ENCODE data around the gene UBL4B.

The UBL4B gene

DNA sequence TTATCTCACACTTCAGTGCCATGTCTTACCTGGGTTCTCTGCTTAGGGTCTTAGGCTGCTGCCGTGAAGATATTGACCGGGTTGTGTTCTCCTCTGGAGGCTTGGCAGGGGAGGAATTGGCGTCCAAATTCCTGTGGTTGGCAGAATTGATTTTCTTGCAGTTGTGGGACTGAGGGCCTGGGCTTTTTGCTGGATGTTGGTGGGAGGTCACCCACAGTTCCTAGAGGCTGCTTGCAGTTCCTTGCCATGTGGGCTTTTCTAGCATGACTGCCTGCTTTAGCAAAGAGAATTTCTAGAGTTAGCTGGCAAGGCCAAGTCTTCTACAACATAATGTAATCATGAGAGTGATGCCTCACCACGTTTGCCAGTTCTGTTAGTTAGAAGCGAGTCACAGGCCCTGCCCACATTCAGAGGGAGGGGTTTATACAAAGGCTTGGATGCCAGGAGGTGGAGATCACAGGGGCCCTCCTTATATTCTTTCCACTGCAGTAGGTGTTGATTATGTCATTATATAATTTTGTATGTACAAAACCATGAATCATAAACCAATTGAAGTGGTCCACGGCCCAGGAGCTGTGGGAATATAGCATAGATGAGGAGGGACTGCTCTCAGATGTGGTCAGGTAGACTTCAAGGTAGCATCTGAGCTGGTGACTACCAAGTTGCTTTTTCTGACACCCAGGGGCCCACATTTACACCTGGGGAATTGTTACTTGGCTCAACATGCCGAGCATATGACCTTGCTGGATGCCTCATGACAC lies 6.6 kb downstream of the UBL4B start:
- DNase-seq = no peak

DNA sequence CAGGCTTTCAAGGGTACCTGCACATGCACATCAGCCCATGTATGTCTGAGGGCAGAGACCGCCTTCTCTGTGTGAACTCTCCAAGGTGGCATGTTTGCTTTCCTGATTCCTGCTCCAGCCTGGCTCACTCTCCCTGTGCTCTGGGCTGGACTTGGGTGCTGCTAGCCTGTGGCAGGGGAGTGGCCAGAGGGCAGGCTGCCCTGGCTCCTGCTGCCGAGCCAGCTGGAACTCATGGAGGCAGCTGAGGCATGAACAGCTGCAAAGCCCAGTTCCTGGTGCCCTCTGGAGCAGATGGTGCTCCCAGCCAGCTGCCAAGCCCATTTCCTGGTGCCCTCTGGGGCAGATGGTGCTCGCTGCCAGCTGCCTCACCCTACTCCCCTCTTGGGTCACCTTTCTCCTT lies 7.6 kb downstream of the UBL4B start:
- no peak for DNase-seq

DNA sequence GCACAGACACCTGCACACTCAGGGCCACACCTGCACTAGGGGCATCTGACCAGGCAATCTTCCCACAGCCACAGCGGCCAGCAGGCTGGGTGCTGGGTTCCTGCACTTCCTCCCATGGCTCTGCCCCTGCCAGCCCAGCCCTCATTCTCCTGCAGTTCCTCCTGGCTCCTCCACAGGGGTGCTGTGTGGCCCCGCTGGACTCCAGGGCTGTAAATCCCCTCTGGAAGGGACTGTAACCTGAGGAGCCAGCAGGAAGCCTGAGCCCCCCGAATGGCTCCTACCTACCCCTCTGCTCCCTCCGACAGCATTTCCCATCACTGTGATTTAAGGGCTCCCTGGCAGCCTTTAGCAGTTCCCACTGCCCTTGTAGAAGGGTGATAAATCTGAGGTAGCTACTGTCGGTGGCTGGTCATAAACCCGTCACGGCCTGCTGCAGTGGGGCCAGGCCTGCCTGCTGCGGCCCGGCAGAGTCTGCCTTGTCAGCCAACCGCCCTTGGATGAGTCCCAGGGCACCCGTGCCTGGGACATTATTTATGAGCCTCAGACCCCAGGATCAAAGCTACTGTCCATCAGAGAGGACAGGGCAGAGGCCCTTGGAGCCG lies 8.8 kb downstream of the UBL4B start:
- DNase-seq = no peak

DNA sequence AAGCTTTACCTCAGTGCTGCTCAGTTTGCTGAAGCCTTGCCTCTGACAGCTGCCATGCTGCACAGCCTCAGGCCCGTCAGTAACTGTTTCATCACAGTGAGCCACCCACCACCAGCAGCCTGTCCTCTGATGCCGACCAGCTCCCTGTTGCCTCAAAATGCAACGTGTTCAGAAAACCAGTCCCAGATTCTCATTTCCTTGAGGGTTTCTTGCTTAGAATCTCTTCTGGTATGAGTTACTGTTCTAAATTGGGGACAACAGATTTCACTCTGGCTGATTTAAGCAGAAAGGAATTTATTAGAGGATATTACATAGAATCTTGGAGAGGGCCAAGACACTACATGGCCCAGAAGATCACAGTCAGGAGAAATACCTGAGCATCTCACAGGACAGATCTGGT lies 11.0 kb downstream of the UBL4B start:
- DNase-seq = no peak

DNA sequence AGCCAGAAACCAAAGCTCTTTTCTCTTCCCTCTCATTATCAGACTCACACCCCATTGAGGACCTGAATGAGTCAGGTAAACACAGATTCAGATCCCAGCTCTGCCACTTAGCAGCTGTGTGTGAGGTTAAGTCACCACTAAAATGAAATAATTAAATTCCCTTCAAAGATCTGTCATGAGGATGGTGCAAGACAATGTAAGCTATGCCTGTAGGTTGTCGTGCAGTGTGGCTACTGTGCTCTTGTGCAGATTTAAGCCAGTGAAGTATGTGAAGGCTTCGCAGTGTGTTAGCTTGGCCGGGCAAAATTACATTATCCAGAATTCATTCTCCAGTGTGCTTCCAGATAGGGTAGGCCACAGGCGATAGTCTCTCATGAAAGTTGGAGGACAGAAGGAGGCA lies 13.6 kb downstream of the UBL4B start:
- no peak for DNase-seq

DNA sequence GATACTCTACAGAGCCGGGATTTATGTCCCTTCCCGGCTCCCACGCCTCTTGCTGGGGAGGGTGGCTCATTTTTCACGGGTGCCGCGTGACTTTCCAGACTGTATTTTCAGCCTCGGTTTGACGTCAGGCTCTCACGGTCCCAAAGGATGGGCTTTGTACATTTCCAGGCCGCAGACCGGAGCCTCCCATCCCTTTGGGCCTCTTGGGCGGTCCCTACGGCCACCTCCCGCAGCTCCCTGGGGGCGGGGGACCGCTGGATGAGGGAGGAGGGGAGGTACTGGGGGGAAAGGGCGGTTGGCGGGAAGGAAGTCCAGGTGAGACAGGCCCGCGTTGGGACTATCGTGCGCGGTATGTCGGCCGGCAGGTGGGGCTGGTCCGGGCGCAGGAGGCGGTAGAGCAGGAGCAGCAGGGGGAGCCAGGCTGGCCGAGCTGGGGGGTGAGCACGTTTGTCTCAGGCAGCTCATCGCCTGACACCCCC lies 17.9 kb downstream of the UBL4B start:
- DNase-seq = no peak

DNA sequence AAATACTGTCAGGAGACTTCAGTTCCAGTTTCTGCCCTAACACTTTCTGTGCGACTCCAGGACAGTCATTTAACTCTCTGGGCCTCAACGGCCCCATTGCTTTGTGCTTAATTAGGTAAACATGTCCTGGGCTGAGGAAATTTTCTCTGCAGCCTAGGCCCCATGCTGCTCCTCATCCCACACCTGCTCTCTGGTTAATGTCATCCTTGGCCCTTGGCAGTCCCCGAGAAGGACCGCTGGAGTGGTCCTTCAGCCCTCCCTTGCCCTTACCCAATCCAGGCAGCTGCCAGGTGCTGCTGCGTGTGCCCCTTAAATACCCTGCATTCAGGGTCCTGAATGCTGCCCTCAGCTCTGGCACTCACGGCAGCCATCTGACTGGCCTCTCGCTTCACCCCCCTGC lies 18.7 kb downstream of the UBL4B start:
- DNase-seq = no peak

DNA sequence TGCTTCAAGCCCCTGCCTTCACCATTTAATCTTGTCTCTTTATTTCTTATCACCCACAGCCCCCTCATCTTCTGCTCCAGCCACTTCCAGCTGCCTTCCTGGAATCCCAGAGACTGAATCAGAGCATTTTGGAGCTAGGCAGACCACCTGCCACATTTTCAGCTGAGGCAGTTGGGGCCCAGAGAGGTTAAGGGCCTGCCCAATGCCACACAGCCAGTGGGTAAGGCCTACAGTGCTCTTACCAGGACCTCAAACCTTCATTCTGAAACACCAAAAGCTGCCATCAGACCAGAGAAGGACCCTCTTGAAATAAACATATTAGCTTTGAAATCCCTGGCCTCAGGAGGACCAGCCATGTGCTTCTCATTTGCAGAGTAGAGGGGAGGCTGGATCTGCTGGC lies 20.4 kb downstream of the UBL4B start:
- DNase-seq = no peak

DNA sequence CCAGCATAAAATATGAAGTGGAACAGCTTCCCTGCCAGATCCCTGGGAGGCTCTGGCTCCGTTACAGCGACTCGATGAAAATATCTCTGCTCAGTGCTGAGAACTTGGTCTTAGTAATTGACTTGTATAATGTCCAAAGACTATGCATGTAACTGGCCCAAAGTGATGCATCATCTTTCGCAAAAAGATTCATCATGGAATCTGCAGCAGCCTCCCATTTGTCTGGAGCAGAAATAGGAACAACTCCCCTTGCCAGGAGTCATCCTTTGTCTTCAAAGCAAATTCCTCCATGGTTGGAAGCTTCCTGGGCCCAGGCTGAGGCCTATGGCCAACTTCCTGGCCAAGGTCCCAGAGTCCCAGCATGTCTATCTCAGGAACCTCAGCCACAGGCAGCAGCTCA lies 21.2 kb downstream of the UBL4B start:
- DNase-seq = no peak

DNA sequence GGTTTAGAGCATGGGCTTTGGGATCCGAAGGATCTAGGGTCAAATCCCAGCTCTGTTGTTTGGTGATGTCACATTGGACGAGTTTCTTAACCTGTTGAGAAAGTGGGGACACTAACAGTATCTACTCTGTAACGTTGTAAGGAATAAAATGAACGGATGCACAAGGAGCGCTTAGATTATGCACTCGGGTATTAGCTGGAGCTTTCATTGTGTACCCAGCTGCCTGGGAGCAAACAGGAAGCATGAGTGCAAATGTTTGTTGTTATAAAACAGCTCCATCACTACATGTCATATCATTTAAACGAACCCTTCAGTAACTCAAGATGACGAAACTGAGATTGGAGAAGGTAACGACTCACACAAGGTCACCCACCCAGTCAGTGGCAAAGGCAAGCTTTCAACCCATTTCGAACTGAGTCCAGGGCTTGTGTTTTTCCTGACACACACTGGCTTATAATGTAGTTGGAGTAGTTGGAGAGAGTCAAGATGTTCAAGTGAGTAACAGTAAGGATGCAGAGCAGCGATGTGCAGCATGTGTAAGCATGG lies 21.9 kb downstream of the UBL4B start:
- no peak for DNase-seq

DNA sequence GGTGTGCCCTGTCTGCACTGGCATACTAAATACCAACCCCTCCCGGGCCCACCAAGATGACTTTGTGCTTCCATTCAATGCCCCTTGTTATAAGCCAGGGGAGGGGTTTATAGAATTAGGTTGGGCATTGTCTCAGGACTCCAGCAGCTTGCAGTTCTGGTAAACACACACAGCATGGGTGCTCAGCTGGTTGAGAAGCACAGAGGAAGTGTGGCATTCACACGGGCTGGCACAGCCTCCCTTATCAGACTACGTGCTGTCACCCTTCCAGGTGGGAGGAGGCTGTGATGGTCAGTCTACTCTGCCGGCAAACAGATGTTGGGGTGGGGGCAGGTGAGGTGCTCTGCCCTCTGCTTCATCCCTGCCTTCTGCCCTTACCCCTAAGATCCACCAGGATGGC lies 23.0 kb downstream of the UBL4B start:
- no peak for DNase-seq

DNA sequence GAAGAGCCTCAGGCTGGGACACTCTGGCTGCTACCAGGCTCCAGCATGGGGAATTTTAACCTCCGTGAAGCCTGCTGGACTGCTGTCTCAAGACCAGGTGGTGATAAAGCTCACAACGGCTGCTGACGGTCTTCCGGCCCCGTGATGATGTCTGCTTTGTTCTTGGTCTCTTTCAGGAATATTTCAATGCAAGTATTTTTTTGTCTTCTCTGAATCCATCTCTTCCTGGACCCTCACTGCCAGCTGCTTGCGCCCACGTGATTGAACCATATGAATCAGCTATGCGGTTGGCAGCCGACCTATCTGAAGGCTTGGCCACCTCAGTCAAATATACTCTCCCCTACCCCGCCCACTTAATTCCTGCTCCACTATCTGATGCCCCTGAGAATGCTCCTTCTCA lies 23.4 kb downstream of the UBL4B start:
- no peak for DNase-seq

DNA sequence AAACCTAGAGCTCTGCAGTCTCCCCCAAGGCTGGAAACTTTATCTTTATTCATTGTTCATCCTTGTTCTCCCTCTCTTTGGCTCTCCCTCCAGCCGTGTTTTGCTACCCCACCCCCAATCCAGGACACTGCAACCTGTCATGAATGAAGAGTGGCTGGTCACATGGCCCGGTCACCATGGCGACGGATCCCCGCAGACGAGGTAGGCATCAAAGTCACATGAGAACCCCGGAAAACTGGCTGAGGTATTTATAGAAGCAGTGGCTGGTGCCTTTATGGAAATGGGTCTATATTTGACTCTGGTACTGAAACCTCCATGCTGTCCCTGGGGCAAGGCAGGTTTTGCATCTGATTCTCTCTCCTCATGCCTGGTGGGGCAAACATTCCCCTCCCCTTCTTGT lies 24.7 kb downstream of the UBL4B start:
- no peak for DNase-seq

DNA sequence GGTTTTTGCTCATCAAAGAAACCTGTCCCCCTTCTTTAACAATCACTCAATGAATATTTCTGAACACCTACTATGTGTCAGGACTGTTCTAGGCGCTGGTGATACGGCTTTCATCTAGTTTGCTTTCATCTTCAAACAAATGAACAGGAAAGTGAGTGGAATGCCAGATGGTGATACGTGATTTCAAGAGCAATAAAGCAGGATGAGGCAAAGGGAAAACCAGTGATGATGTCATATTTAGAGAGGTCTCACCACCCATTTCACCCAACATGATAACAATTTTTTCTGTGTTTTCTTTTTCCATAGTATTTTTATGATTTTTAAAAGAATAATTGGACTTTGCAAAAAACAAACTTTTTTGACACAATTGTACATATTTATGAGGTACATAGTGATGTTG lies 26.7 kb downstream of the UBL4B start:
- DNase-seq = no peak

DNA sequence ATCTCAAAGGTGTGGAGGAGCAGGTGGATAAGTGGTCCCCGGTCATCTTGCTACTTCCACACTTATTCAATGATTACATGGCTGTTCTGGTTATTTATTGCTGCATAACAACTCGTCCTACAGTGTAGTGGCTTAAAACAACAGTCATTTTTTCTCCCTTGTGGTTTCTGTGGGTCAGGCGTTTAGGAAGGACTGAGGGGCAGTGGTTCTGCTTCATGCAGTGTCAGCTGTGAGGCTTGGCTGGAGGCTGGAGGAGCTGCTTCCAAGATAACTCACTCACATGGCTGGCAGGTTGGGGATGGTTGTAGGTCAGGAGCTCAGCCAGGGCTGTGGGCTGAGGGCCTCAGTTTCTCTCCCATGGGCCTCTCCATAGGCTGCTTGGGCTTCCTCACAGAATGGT lies 32.1 kb downstream of the UBL4B start:
- DNase-seq = no peak

DNA sequence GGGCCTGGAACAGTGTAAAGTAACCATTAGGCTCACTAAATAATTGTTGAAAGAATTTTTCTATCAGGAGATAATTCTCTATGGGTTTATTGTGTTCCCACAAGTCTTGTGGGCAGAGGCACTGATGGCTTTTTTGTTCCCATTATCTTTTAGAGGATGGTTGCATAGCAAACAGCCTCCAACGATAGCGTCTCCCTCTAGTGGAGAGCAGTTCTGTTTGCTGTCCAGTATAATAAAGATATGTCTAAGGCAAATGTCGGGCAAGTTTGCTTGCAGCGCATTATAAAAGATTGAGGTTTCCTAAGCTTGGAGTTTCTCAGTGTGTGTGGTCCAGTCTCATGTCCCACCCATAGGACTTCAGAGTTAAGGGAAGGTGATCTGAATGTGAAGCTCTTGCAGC lies 36.7 kb downstream of the UBL4B start:
- no peak for DNase-seq

DNA sequence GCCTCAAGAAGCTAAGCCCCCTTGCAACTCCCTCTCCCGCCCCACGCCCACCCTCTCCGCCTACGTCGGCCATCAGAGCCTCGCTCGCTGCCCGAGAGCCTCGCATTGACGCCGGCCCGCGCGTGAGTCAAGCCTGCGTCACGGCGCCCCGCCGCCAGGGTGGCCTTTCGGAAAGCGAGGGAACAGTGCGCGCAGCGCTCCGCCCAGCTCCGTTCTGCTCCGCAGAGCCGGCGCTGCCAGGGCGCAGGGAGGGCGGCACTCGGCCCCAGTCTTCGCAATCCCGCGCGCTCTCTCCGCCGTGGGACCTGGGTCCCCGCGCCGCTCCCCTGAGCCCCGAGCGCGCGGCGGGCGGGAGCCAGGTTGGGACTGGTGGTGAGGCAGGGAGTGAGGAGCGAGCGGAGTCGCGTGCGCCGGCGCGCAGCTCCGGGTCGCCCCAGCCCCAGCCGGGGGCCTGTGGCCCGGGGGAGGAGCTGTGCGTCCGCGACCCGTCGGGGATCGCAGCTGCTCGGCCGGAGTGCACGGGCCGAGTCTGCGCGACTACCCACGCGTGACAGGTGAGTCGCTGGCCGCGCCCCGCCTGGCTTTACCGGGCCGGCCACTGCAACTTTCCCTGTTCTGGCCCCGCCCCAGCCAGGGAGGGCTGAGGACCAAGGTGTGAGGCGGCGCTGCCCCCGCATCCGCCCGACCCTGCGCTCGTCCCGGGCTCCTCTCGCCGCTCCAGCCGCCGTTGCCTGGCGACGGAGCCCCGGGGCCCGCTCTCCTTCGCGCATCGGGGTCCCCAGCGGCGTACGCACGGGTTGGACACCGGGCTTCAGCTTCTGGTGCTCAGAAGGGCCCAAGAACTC lies 38.3 kb downstream of the UBL4B start, which contains the start of gene SLC6A17:
Gene SLC6A17, plus strand, starts transcription at position 165 of the 845 bp plus-strand sequence. CDS start 16,436 bp downstream, outside the sequence.
- DNase-seq = no peak

DNA sequence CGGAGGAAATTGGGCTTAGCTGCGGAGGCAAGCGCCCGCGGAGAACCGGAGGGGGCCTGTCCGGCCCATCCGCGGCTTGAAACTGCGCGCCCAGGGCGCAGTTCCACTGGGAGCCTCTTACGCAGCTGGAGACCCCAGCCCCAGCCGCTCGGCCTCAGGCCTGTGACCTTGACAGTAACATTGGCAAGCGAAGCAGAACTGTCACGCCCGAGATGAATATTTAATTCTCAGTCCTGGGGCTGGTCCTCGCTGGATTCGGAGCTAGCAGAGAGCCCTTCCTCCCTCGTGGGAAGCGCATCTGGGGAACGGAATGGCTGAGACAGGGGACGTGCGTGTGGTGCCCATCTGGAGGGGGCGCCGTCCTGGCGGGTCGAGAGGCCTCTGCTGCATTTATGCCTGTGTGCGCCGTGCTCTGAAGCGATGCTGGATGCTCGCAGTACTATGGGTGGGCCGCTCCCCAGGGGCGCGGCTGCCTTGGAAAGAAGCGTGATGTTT lies 39.0 kb downstream of the UBL4B start:
- no peak for DNase-seq

DNA sequence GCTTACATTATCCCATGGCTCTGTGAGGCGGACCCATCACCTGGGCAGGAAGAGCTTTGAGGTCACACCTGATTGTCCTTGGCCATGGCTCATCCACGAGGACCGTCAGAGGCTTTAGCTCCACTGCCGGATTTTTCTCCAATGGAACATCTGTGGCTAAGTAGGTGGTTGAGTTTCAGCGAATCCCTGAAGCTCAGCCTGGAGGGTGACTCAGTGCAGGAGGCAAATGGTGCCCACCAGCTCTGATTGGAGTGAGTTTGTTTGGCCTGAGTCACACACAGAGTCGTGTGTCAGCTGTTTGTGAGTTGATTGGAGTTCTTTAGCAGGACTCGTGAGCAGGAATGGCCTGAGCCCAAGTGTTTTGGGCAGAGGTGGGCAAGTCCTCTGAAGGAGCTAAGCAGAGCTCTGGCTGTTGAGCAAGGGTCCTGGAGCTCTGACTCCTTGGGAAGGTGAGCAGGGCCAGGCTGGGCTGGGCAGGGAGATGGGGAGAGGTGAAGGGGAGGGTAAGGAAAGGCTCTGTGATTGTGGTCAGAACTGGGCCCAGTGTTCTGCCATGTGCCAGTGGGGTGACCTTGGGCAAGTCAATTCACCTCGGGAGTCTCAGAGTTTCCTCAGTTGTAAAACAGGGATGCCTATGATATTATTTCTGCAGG lies 40.0 kb downstream of the UBL4B start:
- DNase-seq = no peak

DNA sequence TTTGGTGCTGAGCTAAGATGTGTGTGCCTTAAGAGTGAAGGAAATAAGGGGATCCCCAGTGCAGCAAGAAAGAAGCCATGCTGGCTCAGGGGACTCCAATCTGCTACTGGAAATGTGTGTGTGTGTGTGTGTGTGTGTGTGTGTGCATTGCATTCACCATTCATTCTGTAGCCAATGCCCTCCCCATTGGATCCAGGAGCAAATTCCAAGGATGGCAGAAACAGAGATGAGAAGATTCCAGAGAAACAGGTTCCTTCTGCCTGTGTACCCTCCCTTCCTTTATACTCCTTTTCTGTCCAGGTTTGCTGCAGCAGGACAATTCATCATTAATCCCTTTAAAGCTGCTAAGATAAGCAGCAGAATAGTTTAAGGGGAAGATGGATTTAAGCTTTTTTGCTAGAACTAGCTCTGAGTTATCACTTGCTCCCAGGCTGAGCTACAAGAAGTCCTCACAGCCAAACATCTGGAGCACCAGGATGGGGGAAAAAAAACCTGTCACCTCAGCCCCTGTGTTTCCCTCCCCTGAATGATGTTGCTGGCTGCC lies 41.2 kb downstream of the UBL4B start:
- DNase-seq = no peak

DNA sequence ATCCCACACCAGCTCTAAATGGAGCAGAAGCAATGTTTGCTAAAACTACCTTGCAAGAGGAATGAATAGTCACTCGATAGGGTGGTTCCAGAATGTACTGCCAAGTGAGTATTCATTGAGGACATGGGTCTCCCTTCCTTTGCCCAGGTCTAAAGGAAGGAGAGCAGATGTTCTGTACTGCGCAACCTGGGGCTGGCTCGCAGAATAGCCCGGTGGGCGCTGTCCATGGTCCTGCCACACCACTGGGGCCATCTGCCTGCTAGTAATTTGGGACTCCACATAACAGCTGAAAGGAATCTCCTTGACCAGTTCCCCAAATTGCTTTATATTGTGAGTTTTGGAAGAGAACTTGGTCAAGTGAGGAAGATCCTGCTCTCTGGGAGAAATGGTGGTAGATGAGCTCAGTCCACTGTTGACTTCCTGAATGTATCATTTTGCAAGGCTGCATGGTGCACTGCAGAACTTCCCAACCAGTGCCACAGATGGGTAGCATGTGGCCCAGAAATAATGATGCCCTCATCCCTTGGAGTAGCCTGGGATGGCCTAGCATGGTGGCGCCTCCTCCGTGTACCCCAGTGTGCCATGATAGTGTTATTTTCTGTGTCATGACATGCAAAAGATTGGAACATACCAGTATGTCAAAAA lies 43.8 kb downstream of the UBL4B start:
- peak; percentile 7 for DNase-seq

DNA sequence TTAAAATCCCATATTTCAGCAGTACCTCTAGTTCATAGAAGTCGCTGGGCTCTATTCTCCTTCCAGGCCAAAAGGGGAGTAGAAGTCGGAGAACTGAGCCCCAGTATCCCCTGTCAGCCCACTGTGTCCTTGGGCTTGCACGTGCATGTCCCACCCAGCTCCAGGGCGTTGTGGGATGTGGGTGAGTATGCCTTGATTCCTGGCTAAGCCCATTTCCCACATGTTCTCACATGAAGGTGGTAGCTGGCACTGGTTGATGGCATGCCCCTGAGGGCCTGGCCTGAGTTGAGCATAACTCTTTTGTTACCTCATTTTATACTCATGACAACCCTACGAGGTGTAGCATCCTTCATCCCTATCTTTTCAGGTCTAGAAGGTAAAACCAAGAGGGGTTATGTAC lies 46.0 kb downstream of the UBL4B start:
- DNase-seq = no peak

Measured in activated T-cell treated with anti-CD3 and anti-CD28 coated beads for 4 hours (primary cell).